NCI-H524 treated with DMSO at 0.1 percent for 48 hours (cell line): ENCODE data around the gene ZMYND10.

Experiments used
- DNase-seq: peaks from one replicate; lab custom pipeline; 2025; lab: John Stamatoyannopoulos, UW

ZMYND10 gene

DNA sequence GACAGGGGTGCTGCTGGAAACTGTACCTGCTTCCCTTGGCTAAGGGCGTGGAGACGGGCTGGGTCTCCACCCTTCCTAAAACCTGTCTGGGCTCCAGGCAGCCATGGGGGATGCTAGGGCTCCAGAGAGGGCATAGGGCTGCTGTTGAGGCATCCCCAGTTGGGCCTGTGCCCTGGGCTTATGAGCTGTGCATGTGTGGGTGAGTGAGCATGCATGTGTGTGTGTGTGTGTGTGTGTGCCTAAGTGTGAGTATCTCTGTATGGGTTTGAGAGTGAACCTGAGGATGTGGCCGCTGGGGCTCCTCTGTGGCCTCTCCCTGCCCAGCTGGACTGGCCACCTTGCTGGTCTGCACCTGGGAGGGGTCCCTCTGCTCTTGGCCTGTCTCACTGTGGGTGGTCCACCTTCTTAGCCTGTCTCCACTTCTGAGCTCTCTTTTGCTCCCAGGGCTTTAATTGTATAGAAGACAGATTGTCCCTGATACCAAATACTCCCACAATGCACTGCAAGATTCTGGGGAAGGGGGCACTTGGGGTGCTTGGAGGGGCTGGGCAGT is 25.7 kb upstream of the ZMYND10 start:
- DNase-seq = no peak

DNA sequence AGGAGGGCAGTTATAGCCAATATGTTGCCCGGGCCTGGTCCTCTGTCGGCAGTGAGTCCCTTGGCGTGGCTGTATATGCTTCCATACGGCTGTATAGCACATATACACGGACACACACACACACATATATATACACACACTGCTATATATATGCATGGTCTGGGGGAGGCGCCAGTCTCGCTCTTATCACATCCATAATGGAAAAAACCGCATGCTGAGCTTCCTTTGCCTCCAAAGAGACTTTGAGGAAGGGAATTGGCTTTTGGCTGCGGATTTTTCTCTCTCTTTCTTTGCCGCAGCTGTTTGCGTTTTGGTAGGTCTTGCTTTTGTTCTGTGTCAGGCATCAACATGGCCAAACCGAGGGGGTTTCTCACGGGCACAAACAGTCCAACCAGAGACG is 25.1 kb upstream of the ZMYND10 start:
- DNase-seq = no peak

DNA sequence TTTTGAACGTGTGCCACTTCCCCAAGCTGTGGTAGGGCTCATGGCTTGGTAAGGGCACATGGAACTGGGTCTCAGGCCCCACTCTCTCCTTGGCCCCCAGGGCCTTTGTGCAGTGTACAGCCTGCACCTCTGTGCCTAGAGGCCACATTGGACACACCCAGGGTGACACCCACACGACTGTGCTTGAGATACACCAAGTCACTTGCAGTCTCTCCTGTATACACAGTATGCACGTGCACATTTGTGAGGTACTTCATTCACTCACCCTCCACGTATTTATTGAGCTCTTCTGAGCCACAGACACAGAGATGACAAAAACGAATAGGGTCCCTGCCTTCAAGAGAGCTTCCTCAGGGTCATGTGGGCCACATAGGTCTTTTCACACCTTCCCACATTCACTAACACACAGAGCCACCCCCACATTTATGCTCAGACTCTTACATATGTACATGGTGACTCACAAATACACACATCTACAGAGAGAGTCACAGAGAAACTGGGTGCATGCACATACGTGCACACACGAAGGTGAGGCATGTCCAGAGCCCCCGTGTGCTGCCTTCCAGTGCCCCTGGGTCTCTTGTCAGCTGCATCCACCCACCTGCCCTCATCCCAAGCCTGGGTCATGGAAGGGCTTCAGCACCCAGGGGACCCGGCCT is 23.6 kb upstream of the ZMYND10 start:
- DNase-seq = no peak

DNA sequence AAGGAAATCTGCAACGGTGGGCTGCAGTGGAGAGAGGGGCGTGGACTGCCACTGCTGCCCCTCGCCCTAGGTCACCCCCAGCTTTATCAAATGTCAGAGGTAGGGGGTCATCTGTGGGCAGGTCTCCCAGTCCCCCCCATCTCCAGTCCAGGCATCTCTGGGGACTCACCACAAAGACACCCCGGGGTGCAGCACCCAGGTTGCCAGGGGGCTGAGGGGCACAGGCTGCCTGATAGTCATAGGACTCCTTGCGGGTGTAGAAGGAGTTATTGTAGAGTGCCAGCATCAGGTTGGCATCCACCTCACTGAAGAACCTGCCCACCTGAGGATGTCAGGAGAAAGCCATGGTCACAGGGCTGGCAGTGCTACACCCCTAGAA is 20.3 kb upstream of the ZMYND10 start:
- DNase-seq = no peak

DNA sequence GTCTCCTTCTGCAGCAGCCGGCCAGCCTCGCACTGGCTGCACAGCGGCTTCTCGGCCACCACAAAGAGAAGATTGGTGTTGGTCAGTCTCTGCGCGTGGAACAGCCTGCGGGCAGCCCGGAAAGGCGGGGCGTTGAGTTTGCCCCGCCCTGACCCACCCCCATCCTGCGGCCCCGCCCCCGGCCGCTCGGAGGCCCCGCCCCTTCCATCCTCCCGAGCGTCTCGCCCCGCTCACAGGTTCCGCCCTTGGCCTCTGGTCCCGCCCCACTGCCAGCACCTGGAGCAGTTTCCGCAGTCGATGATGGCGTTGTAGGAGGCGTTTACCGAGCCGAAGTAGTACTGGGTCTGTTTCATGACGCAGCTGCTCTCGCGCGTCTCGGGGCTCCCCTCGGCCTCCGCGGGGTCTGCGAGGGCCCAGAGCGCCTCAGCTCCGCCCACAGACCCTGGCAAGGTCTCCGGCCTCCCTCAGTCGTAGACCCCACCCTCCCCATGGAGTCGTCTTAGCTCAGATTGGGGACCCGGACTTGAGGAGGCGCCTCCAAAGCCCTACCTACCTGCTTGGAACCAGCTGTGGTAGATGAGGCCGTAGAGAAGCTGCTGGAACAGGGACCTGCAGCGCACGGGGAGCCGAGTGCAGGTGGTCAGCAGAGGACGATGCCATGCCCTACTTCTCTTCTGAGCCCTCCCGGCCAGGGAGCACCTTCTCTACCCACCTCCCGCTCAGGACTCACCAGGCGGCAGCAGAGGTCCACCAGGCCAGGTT is 19.7 kb upstream of the ZMYND10 start:
- no peak for DNase-seq

DNA sequence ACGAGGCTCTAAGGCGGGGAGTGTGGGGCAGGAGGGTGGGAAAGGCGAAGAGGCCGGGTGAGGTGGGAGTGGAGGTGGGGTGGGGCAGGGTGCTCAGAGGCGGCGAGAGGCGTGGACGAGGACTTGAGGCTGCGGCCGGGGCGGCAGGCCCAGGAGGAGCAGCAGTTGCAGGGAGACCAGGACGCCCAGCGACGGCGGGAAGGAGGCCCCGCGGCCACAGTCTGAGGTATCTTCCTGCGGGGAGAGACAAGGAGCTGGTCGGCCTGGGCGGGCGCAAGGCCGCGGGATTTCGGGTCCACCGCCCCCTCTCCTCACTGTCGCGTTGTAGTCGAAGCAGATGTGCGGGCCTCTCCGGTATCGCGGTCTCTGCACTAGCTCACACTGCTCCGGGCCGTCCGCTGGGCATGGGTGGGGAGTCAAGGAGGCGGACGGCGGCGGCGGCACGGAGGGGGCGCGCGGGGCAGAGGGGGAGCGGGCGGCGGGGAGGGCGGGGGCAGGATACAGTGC is 19.1 kb upstream of the ZMYND10 start:
- no peak for DNase-seq

DNA sequence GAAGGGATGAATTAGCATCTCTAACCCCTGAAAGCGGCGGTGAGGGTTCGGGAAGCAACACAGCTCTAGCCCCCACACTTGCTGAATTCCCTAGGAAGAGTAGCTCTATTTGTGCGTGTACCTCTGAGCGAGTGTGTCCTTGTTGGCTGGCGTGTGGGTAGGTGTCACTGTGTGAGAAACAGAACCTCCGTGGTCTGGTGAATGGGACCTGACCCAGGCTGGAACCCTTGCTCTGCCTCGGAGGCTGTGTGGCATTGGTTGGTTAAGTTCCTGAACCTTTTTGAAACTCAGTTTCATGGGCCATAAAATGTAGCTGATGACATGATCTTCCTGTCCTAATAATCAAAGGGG is 14.2 kb upstream of the ZMYND10 start:
- no peak for DNase-seq

DNA sequence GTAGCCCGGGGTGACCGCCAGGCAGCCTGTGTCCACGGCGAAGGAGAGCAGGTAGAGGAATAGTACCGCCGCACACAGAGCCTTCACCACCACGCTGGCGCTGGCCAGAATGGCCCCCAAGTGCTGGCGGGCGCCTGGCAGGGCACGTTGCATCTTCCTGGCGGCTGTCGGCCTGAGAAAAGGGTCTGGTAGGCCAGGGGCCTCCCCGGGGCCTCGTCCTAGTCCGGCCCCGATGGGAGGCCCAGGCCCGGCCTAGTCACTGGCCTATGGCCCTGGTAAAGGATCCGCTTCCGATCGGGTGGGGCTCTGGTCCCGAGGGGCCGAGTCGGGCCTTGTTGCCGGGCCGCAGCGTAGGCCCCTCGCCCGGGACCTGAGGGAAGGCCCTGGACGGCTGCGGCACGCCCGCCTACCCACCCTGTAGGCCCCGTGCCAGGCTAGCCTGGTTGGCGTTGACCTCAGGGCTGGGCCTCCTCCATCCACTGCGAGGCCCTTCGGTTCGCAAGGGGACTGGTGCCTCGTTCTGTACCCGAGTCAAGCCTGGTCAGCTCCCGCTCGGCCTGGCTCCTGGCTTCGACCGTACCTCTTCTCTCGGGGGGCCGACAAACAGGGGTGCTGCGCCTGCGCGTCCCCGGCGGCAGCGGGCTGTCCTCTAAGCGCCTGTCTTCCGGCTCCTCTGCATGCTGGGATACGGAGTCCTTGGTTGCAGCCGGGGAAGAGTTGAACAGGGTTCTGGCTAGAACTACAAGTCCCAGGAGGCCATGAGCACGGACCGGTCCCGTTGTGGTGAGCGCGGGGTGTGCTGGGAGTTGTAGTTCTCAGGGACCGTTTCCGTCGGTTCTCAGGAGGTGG is 13.6 kb upstream of the ZMYND10 start, which contains the start of gene TMEM115:
Gene TMEM115, minus strand, starts transcription at position 611 of the 849 bp plus-strand sequence. Its CDS starts 458 bp downstream, at position 153.
- peak; percentile 83 for DNase-seq

DNA sequence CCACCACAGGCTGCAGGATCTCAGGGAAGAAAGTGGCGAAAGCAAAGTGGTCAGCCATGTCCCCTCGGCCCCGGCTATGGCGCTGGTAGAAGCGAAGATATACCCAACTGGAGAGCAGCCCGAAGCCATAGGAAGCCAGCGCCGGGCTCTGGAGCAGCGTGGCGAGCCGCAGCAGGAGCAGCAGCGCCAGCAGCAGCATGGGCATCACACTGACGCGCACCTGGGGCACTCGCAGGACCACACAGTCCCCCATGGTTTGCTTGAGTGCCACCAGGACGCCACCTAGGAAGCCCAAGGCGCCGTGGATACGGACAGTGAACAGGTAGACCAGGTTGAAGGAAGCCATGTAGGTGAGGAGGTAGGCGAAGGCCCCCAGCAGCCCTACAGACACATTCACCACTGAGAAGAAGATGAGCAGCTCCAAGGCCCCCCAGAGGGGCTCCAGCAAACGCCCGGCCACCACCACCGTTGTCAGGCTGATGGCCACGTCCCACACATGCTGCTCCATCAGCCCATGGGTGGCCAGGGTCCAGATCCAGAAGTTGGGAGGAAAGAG is 12.9 kb upstream of the ZMYND10 start:
- DNase-seq = no peak

DNA sequence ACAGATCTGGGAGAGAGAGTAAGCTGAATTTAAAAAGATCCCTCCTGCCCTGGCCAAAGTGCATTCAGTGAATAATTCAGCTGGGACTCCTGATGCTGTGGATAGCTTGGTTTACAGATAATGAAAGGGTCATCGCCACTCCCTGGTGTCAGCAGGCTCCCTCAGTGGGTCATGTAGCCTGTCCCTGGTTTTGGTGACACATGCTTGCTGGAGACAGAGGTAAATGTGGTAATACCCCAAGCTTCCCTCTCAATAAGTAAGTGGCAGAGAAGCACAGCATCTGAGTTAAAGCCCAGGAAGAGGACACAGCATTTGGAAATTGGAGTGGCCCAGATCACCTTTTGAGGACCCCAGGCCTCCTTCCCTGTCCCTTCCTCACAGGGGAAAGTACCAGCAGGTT is 11.9 kb upstream of the ZMYND10 start:
- no peak for DNase-seq

DNA sequence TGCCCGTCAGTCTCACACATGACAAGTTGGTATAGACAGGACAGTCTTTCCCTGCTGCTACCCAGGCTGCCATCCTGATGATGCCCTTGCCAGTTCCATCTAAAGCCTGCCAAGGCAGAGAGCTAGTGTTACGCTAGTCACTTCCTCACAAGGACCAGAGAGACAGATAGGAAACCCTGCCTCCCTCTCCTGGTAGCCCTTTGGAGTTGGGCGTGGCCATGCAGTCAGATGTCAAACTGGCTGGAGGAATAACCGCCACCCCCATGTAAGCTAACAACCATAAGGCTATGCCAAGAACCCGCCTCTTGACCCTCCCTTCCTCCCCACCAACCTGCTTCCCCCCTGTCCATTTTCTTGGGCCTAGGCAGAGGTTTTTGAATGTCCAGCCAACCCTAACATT is 11.0 kb upstream of the ZMYND10 start:
- DNase-seq = no peak

DNA sequence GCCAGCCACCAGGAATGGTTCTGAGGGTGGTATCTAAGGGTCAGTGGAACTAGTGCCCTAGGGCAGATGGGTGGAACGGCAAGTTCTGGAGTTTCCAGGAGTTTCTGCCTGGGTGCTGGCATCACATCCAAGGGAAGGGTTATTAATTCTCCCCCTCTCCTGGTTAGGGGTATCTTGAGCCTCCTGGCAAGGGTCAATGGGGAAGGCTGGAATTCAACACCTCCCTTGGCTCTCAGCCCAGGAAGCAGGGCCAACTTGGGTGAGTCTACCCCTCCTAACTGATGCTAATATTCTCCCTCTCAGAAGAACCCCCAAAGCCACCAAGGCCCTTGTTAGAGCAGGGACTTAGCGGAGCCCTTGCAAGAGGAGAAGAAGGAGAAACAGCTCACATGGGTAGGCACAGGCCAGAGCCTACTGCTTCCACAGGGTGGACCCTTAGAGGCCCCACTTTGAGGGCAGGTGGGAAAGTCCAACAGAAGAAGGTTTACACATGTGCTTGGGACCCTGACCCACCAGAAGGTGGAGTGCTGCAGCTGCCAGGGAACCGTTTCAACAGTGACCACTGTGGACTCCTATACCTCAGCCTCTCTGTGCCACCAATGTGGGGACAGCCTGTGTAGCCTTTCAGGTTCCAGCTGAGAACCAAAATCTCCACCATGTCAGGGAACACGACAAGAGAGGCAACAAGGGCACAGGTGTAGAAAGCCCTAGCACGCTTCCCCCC is 10.5 kb upstream of the ZMYND10 start:
- no peak for DNase-seq

DNA sequence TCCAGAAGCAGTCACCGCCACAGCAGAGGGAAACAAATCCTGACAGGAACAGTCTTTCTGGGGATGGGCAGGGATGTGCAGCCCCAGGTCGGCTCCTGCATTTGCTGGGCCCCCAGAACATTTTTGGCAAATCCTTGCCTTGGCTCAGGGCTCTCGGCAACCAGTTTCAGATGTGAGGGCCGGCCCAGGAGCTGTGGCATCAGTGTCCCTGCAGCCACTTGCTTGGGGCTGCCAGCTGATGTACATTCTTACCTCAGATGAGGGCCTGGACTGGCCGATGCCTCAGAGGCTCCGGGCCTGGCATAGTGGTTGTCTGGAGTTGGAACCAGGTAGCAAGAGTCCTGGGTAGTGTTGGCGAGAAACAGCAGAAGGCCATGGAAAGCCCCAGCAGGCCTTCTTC is 9.3 kb upstream of the ZMYND10 start:
- DNase-seq = no peak

DNA sequence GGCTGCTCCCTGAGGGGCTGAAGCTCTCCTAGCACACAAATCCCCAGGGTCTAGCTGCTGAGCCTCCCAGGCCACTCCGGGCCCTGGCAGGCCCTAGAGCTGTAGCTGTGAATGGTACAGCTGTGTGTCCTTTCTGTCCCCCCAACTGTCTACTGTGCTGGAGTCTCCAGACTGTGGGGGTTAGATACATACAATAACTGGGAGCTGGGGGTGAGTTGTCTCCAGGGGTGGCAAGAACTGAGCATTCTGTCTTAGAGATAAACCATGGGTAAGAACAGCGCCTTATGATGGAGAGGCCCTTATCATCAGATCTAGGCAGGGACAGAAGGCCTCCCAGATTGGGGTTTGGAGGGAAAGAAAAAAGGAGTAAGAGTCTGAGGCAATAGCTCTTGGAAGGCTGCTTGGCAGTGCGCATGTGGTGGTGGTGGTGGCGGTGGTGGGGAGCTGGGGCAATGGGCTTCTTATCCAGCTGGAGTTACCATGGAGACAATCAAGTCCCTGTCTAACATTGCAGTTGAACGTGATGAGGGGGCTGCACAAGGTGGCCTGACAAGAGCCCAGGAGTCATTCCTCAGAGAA is 8.7 kb upstream of the ZMYND10 start:
- no peak for DNase-seq

DNA sequence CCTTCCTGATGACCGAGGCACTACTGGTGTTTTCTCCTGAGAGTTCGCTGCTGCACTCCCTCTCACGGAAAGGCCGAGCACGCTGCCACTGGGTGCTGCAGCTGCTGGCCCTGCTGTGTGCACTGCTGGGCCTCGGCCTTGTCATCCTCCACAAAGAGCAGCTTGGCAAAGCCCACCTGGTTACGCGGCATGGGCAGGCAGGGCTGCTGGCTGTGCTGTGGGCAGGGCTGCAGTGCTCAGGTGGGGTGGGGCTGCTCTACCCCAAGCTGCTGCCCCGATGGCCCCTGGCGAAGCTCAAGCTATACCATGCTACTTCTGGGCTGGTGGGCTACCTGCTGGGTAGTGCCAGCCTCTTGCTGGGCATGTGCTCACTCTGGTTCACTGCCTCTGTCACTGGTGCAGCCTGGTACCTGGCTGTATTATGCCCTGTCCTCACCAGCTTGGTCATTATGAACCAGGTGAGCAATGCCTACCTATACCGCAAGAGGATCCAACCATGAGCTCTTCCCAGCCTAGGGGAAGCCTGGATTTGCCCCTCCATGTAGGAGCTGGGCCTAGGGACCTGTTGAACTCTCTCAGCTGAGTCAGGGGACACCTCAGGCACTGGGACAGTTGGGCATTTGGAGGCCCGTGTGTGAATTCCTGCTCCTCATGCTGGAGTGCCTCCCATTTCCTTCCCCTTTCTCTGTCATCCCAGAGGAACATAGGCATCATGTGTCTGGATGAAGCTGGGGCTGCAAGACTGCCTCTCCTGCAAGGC is 7.9 kb upstream of the ZMYND10 start:
- no peak for DNase-seq

DNA sequence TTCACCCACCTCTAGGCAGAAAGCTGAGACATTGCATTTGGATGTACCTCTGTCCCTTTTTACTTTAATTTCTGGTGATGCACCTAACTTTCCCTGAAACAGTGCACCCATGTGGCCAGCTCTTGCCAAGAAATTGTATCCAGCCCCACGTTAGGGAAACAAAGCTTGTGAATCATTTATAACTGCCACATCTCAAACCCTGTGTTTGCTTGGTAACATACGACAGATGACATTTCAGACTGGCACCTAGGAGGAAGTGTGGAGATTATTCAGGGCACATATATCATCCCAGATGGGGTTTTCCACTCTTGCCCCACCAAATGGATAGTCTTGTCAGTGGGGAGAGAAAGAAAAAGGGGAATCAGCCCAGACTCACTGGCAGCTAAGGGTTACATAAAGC is 7.2 kb upstream of the ZMYND10 start:
- DNase-seq = no peak

DNA sequence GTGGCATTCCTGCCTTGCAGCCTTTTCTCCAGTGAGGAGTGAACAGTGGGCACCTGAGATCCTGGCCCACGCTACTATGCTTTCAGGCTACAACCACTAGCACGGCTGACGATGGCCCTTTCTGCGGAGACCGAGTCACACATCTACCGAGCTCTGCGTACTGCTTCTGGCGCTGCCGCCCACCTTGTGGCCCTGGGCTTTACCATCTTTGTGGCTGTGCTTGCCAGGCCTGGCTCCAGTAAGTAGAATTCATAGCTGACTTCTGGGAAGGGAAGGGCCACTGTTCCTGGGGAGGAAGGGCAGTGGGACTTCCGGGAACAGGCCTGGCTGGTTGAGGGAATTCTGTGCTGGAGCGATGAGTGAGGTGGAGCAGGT is 5.8 kb upstream of the ZMYND10 start:
- DNase-seq = no peak

DNA sequence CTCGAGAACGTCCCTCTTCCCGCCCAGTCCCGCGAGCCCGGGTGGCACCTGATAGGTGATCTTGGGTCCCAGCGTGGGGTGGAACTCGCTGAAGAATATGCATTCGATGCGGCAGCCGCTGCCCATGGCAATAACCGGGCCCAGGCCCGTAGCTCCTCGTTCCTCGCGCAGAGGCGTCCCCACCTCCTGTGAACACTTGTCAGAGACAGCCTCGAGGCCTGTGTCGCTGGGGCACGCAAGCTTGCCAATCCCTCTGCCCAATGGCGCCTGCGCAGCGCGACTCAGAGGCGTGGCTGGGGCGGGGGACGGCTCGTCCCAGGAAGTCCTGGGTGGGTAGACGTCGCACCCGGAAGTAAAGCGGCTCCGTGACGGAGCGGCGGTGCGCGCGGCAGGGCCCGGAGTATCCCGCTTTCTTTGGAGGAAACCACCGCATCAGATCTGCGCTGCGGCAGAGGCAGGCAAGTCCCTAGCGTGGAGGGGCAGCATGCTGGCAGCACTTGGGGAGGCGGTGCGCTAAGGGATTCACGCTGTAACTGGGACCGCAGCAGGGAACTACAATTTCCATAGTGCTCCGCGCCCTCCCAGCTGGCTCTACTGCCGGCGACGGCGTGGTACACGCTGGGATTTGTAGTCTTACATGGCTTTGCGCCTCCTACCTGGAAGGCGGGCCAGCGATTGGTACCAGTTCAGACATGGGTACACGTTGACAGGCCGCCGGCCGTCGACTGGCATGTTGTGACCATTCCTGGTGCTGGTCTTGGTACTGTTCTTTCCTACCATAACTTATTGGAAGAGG is 5.2 kb upstream of the ZMYND10 start, which contains the start of the genes CYB561D2 and NPRL2:
Gene CYB561D2, plus strand, starts transcription at position 336 of the 796 bp plus-strand sequence. CDS start 572 bp downstream, outside the sequence.
Gene NPRL2, minus strand, starts transcription at position 249 of the 796 bp plus-strand sequence. Its CDS starts 123 bp downstream, at position 126.
- DNase-seq = peak; percentile 50

DNA sequence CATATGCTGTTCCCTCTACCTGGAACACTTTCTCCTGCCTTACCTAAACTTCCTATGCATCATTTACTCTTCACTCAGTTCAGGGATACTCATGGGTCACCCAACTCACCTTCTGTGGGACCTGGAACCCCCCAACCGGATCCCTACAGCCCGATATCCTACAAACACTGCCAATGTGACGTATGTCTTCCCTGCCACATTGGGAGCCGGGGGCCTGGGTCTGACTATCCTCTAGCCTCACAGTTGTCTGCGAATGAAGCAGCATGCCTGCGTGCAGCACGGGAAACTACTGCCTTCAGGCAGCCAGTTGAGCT is 4.6 kb upstream of the ZMYND10 start:
- DNase-seq = no peak
